Measurements from ENCODE around the gene TBP.

GRCh38 chr6:170524172-170524502 lies 30.0 kb upstream of the TBP start:
- TF ChIP-seq, protein P1, sequence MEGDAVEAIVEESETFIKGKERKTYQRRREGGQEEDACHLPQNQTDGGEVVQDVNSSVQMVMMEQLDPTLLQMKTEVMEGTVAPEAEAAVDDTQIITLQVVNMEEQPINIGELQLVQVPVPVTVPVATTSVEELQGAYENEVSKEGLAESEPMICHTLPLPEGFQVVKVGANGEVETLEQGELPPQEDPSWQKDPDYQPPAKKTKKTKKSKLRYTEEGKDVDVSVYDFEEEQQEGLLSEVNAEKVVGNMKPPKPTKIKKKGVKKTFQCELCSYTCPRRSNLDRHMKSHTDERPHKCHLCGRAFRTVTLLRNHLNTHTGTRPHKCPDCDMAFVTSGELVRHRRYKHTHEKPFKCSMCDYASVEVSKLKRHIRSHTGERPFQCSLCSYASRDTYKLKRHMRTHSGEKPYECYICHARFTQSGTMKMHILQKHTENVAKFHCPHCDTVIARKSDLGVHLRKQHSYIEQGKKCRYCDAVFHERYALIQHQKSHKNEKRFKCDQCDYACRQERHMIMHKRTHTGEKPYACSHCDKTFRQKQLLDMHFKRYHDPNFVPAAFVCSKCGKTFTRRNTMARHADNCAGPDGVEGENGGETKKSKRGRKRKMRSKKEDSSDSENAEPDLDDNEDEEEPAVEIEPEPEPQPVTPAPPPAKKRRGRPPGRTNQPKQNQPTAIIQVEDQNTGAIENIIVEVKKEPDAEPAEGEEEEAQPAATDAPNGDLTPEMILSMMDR (conservative IDR thresholded peaks at IDR 0.05) = no peak
- TF ChIP-seq ZFX (IDR thresholded peaks at IDR 0.05) = no peak
